ENCODE data around the gene FBXO46.
"Not testable (repeated sequence)": the region's sequence is repeated elsewhere in the genome, so short reads cannot be mapped to it uniquely, and the experiment has no call there.

The FBXO46 gene

DNA sequence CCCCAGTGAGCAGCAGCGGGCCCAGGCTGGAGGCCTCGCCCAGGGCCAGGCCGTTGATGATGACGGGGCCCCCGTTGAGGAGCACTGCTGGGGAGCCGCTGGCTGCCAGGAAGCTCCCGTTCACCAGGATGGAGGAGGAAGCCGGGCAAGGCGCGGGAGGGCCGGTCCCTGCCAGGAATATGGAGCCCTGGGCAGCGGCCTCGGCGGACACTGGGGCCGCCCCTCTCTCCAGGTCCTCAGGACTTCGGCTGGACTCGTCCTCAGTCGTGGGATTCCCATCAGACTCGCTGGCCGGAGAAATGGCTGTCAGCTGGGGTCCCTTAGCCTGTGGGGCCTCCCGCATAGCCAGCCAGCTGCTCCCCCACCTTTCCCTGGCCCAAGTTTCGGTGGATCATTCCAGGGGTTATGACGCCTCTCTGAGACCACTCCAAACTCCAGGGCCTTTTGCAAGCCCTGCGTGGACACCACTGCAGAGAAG lies 36.2 kb upstream of the FBXO46 start:
- DNase-seq (ENCODE audit: low spot score), result no peak

DNA sequence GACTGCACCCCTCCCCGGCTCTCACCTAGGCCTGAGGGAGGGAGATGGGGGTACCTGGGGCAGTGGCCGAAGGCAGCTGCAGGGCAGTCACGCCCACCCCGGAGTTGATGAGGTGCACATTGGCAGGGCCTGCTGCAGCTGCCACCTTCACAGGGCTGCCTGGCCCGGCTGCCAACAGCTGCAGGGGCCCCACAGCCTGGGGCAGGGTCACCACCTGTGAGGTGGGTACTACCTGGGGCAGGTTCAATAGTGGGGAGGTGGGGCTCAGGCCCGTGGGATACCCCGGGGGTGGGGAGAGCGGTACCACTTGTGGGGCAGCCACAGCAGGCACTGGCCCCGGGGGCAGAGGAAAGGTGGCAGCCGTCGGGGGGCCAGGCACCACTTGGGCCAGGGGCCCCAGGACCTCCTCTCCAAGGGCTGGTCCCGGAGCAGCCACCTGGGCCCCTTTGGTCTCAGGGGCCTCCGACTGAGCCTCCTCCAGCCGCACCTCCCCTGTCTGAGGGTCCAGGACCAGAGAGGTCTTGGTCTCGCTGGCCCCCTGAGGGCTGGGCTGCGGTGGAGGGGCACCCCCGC lies 35.7 kb upstream of the FBXO46 start:
- no peak for DNase-seq (ENCODE audit: low spot score)
- FAIRE-seq, result no peak

More for the DNA sequence above, 36.2 kb upstream of the FBXO46 start:
- FAIRE-seq, result no peak

DNA sequence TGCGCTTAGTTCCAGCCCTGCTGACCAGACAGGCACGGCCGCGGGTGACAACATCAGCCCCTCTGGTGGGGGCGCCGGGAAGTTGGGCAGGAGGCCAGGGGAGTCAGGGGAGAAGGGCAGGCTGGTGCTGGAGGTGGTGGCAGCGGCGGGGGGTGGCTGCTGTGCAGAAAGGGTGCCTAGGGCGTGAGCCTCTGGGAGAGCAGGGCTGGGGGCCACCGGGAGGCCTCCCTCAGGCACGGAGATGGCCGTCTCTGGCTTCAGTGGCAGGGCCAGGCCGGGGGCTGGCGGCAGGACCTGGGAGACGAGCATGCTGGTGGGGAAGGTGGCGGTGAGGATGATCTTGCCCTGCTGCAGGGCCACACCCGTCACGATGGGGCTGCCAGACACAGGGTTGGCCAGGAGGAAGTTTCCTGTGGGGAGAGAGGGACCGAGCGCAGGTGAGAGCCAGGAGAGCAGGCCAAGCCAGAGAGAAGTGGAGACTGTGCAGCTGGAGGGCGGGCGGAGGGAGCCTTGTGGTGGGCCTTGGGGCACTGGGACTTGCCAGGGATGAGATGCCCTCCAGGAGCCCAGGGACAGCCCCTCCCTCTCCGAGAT lies 35.1 kb upstream of the FBXO46 start:
- DNase-seq (ENCODE audit: low spot score), result no peak
- FAIRE-seq, result no peak

DNA sequence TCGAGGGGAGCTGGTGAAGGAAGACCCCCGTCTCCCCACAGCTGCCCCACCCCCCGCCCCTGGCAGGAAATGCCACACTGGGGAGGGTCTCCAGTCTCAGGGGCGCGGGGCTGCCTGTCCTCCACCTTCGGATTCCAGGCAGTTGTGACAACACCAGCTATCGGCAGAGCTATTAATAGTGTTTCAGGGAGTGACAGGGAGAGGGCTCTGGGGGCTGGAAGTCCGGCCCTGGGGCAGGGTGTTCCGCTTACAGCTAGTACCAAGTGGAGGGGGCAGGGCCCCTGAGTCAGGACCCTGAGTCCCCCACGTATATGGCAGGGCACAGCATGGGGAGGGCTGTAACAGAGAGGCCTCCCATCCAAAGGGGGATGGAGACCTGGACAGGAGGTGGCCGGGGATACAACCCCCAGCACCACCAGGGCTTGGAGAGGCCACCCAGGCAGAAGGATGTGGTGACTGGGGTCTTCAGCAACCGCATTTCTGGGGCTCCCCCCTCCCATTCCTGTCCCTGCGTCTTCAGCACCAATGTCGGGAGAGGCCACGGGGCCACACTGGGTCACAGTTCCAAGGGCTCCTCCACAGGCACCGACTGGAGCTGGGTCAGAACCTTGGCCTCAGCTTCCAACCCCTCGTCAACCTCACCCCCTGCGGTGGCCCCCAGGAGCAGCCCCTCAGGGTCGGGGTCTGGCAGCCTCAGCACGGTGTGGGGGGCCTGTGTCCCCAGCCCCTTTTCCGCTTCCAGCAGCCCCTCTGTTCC lies 34.4 kb upstream of the FBXO46 start:
- FAIRE-seq (no peak), DNase-seq (ENCODE audit: low spot score) (no peak)

DNA sequence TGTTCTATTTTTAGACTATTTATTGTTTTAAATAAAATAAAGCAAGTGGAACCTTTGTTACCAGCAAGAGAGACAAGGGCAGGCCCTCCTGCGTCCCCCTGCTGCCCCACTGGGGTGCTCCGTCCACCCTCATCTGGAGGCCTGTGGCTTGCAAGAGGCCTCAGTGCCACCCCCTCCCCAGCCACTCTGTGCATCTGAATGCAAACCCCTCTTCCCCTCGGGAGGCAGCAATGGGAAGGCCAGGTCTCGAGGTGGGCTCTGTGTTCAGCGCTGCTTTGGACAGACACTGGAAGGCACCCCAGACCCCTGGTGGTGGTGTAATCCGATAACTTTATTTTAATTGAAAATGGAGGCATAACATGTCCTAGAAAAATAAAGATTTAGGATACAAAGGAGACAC lies 33.8 kb upstream of the FBXO46 start:
- DNase-seq (ENCODE audit: low spot score) (no peak), FAIRE-seq (no peak)

DNA sequence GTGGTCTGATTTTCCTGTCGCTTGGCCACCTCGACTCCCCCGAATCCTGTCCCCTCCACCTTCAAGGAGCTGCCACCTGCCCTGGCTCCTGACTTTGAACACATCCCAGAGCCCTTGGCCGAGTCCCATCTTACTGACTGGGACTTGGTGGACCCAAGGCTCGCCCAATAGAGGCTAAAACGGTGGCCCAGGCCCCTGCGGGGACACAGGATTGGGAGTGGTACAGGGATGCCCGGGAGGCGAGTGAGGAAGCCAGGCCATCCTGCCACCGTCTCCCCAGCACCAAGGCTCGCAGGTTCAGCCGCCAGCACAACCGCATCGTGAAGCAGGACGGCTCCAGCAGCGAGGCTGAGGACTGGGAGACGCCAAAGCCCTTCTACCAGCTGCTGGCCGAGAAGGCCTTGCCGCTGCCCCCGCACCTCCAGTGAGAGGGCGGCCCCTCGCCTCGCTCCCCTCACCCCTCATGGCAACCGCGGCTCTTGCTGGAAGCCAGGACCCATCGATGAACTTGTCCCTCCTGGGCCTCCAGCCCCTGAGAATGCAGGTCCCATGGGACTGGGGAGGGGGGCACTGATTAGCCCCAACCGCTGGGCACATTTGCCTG lies 33.1 kb upstream of the FBXO46 start:
- no peak for DNase-seq (ENCODE audit: low spot score)
- no peak for FAIRE-seq

DNA sequence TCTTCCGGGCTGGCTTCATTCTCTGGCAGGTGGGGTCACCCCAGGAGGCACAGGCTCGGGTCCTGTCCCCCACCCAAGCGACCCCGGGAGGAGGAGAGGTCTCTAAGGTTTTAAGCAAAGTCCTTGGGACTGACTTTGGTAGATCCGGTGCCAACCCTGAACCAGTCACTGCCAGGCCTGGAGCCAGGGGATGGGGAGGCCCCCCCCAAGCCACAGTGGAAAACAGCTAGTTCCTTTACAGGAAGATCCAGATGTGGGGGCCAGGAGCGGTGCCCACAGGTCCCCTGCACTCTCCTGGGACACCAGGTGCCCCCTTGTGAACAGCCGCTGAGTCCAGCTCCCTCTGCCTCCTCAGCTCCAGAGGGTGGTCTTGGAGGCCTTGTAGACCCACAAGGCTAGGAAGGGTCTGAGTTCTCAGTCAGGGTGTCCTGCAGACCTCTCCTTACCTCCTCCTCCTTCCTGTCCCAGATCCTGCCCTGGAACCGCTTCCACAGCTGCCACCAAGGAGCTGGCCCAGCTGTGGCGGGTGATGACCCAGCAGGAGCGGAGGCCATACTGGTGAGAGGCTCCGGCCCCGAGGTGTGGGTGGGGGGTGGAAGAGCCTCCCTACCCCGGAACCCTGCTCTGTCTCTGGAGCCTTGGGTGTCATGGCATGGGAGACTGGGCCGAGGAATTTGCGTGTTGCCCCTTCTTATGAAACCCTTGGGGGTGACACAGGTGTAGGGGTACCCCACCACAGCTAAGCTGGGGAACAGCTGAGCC lies 32.4 kb upstream of the FBXO46 start:
- FAIRE-seq (no peak), DNase-seq (ENCODE audit: low spot score) (no peak)

DNA sequence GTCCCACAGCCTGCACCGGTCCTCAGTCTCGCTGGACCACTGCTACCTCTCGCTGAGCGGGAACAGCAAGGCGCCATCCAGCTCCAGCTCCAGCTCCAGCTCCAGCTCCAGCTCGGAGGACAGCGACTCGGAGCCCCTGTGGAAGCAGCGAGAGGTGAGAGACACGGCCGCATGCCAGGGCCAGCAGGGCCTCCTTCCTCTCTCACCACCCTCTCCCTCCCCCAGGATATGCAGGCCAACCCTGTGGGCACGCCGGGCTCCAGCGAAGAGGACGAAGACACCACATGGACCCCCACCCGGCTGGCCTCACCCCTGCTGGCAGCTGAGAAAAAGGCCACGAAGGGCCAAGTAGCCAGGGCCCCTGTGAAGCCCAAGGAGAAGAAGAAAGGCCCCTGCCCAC lies 31.0 kb upstream of the FBXO46 start:
- no peak for DNase-seq (ENCODE audit: low spot score)
- FAIRE-seq, result no peak

DNA sequence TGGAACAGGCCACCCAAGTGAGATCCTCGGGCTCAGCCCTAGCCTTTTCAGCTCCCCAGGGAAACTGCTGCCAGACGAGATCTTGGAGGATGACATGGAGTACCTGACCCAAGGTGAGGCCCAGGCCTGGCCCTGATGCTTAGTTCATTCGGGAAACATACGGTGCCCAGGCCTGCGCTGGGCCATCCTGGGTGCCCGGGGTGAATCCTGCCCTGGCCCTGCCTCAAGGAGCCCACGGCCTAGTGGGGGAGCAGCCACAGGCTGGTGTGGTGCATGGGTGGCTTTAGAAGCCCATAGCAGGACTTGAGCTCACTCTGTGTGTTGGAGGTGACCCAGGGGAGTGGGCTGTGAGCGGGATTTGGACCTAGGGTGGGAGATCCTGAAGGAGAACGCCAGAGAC lies 28.2 kb upstream of the FBXO46 start:
- no peak for DNase-seq (ENCODE audit: low spot score)
- no peak for FAIRE-seq

DNA sequence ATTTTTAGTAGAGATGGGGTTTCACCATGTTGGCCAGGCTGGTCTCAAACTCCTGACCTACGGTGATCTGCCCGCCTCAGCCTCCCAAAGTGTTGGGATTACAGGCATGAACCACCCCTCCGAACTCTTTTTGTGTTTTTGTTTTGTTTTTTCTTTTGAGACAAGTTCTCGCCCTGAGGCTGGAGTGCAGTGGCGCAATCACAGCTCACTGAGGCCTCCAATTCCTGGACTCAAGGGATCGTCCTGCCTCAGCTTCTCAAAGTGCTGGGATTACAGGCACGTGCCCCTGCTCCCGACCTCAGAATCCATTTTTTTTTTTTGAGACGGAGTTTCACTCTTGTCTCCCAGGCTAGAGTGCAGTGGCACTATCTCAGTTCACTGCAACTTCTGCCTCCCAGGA lies 27.0 kb upstream of the FBXO46 start:
- FAIRE-seq, result no peak

DNA sequence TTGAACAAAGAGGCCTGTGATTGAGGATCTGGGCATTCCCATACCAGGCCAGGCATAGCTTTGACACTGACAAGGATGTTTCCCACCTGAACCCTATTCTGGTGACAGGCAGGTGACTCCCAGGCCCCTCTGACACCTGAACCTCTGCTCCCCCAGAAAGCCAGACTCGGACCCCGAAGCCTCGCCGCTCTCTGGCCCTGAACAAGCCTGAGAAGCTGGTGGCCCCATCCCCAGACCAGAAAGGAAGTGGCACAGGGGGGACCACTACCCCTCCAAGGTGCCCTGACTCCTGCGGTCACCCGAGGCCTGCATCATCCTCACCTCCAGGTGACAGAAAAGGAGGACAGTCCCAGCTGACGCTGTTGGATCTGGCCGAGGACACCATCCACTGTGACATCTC lies 23.6 kb upstream of the FBXO46 start:
- no peak for FAIRE-seq
- no peak for DNase-seq (ENCODE audit: low spot score)

More for the DNA sequence above, 27.0 kb upstream of the FBXO46 start:
- DNase-seq (ENCODE audit: low spot score), result no peak

DNA sequence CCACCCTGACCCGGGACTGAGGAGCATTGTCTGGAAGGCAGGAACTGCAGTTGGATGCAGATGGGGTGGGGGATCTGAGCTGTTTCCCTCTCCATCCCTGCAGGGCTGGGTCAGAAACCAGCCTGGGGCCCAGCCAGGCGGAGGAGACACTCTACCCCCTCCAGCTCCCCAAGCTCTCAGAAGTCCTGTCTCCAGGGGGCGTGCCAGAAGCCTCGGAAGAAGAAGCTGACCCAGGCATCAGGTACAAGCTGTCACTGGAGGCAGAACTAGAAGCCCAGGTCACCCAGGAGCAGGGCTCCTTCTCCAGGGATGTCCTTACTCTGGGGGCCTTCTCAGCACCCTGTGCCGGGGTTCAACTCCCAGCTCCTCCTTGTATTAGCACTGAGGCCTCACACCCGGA lies 22.9 kb upstream of the FBXO46 start:
- no peak for FAIRE-seq
- no peak for DNase-seq (ENCODE audit: low spot score)

DNA sequence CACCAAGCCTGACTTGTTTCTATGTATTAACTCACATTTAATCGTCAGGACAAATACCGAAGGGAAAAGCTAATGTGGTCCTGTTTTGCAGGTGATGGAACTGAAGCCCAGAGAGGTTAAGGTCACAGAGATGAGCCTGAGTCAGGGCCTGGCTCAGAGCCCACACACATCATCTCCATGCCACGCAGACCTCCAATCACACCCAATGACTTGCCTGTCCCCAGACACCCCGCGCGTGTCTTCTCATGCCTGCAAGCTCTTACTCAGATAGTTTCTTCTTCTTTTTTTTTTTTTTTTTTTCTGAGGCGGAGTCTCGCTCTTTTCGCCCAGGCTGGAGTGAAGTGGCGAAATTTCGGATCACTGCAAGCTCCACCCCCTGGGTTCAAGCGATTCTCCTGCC lies 21.9 kb upstream of the FBXO46 start:
- no peak for DNase-seq (ENCODE audit: low spot score)
- FAIRE-seq, result no peak

DNA sequence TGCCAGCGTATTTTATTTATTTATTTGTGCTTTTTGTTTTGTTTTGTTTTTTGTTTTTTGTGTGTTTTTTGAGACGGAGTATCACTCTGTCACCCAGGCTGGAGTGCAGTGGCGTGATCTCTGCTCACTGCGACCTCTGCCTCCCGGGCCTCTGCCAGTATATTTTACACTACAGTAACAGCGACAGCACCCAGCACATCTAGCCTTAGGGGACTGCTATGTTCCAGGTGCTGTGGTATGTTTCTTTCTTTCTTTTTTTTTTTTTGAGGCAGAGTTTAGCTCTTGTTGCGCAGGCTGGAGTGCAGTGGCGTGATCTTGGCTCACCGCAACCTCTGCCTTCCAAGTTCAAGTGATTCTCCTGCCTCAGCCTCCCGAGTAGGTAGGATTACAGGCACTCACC lies 20.8 kb upstream of the FBXO46 start:
- DNase-seq (ENCODE audit: low spot score); FAIRE-seq: not testable (repeated sequence)

DNA sequence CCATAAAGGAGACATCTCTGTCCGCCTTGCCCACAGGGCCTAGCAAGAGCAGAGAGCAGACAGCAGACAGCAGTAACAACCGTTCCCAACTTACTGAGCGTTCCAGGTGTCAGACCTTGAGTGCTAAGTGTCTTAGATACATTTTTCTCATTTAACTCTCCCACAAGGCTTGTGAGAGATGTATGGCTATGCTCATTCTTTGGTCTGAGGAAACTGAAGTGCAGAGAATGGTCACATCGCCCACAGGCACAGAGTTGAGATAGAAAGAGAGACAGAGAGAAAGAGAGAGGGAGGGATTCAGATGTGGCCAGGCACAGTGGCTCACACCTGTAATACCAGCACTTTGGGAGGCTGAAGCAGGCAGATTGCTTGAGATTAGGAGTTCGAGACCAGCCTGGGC lies 16.8 kb upstream of the FBXO46 start:
- no peak for FAIRE-seq

DNA sequence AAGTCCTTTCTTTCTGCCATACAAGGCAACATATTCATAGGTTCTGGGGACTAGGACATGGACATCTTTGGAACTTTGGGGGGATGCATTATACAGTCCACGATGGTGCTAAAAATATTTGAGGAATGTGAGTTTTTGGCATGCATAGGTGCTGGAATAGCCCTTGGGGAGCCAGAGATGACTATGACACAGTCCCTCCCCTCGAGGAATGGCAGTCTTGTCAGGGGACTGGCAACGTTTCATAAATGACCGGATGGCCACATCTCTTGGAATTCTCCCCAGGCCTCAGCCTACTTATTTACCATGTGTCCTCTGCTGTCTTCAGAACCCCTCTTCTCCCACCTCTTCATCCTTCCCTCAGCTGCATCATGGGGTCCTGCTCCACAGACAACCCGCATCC lies 16.2 kb upstream of the FBXO46 start:
- DNase-seq (ENCODE audit: low spot score), result no peak
- FAIRE-seq, result no peak

More for the DNA sequence above, 16.8 kb upstream of the FBXO46 start:
- DNase-seq (ENCODE audit: low spot score), result no peak

DNA sequence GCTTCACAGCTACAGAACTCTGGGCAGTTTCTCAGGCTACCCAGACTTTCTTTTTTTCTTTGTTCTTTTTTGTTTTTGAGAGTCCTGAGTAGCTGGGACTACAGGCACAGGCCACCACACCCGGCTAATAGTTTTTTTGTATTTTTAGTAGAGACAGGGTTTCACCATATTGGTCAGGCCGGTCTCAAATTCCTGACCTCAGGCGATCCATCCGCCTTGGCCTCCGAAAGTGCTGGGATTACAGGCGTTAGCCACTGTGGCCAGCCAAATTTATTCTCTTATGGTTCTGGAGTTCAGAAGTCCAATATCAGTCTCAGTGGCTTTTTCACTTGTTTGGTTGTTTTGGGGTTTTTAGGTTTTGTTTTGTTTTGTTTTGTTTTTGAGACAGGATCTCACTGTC lies 14.9 kb upstream of the FBXO46 start:
- FAIRE-seq, result no peak

DNA sequence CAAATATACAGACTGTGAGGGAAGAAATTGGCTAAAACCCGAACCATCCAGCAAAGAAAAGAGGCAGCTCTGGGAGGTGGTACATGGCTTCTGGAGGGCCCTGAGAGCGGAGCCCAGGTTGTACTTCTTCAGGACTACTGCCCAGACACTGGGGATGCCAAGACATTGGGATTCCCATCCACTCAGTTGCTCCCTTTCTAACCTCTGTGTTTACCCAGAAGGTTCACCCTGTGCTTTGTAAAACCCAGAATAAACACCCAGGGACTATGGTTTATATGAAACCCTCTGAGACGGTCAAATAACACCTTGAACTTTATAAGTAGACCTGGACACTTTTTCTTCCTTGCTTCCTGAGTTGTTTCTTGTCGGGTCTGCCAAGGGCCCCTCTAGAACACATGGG lies 12.3 kb upstream of the FBXO46 start:
- DNase-seq (ENCODE audit: low spot score) (no peak), FAIRE-seq (no peak)

More for the DNA sequence above, 14.9 kb upstream of the FBXO46 start:
- DNase-seq (ENCODE audit: low spot score), result no peak

DNA sequence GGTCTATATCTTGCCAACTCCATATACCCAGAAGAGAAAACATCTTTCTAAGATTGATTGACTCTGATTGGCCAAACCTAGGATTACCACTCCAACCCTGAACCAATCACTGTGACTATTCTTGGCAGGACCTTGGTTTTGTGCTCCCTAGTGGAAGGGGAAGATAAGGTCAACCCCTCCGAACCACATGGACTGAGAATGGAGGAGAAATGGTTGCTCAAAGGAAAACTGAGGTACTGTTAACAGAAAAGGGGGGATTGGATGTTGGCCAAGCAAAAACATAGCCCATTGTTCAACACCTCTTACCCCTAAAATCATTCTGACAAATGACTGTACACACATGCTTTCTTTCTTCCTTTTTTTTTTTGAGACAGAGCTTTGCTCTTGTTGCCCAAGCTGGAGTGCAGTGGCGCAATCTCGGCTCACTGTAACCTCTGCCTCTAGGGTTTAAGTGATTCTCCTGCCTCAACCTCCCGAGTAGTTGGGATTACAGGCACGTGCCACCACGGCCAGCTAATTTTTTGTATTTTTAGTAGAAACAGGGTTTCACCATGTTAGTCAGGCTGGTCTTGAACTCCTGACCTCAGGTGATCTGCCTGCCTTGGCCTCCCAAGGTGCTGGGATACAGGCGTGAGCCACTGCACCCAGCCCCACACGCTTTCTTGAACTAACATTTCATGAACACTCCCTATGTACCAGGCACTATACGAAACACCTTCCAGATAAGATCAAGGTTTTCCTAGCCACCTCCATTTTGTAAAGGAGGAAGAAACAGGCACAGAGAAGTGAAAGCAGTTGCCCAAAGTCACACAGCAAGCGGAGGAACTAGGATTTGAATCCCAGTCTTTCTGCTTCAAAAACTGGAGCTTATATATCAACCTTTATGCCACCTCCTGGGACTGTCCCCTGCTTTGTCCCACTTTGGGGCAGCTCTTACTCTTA lies 9.1 kb upstream of the FBXO46 start:
- FAIRE-seq (no peak), DNase-seq (ENCODE audit: low spot score) (no peak)

DNA sequence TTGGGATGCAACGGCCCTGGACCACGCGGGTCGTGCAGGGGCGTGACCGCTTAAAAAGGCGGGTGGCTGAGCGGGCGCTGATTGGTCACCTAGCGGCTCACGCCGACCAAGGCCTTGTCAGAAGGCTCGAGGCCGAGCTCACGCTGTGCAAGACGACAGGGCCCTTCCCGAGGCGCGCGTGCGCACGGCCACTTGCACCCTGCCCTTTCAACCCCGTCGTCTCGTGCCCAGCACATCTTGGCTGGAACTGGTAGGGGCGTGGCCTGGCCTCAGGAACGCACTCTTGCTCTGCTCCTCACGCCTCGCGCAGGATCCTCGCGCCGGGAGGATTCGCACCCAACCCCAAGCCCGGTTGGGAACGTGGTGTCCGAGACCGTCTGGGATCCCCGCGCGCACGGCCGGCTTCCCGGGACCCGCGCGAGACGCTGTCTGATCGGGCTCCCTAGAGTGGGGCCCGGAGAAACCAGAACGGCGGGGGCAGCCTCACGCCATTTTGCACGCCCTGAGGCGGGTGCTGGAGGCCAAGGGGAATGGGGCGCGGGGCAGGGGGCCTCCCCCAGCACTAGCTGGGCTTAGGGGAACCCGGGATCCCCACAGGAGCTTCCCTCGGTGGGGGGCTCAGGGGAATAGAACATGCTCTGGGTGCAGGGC lies 2.6 kb upstream of the FBXO46 start, which contains the start of gene MEIOSIN:
Gene MEIOSIN (plus strand): TSS at position 280 of the 651 bp plus-strand sequence. CDS start 1,938 bp downstream, outside the sequence.
- FAIRE-seq, result no peak
- DNase-seq (ENCODE audit: low spot score), result no peak

All from urothelium cell line (cell line).